NCI-H2107 treated with DMSO at 0.1 percent for 48 hours (cell line): ENCODE data around the gene RTL10.
"Not testable (repeated sequence)": the region's sequence is repeated elsewhere in the genome, so short reads cannot be mapped to it uniquely, and the experiment has no call there.

ENCODE experiments used
- DNase-seq: peaks from one replicate; lab custom pipeline; 2025; ENCODE audit not compliant: unreplicated experiment; lab: John Stamatoyannopoulos, UW

RTL10 gene

GRCh38 chr22:19889951-19890350 is 35.3 kb upstream of the RTL10 start:
- DNase-seq, result no peak

GRCh38 chr22:19888131-19888746 is 33.6 kb upstream of the RTL10 start:
- DNase-seq, result no peak

- no peak for DNase-seq
Observed at GRCh38 chr22:19887256-19887985, 32.7 kb upstream of the RTL10 start.

- no peak for DNase-seq
Observed at GRCh38 chr22:19886605-19887255, 32.1 kb upstream of the RTL10 start.

- no peak for DNase-seq
Observed at GRCh38 chr22:19885841-19886592, 31.3 kb upstream of the RTL10 start.

GRCh38 chr22:19884954-19885751 is 30.5 kb upstream of the RTL10 start:
- DNase-seq, result no peak

GRCh38 chr22:19884161-19884953 is 29.7 kb upstream of the RTL10 start:
- no peak for DNase-seq

- not testable (repeated sequence) for DNase-seq
Observed at GRCh38 chr22:19883446-19883845, 28.8 kb upstream of the RTL10 start.

GRCh38 chr22:19882446-19883381 is 28.0 kb upstream of the RTL10 start:
- no peak for DNase-seq

- no peak for DNase-seq
Observed at GRCh38 chr22:19880786-19881569, 26.3 kb upstream of the RTL10 start.

GRCh38 chr22:19879992-19880785 is 25.5 kb upstream of the RTL10 start:
- DNase-seq, result no peak

GRCh38 chr22:19879643-19879991 is 24.9 kb upstream of the RTL10 start:
- no peak for DNase-seq

GRCh38 chr22:19879246-19879570 is 24.5 kb upstream of the RTL10 start:
- DNase-seq, result no peak

- DNase-seq, result no peak
Observed at GRCh38 chr22:19878461-19879245, 24.0 kb upstream of the RTL10 start.

- DNase-seq, result no peak
Observed at GRCh38 chr22:19877626-19878339, 23.1 kb upstream of the RTL10 start.
